Erythroblast (primary cell): ENCODE measurements around the gene GLDC.

Experiments used
- GATA1 ChIP-seq: IDR thresholded peaks from 2 replicates; pipeline ENCODE4 v1.6.1; 2011; ENCODE audit warnings: low read depth, mild to moderate bottlenecking, control low read depth, low read length, moderate library complexity
- POLR2A ChIP-seq: IDR thresholded peaks from 2 replicates; pipeline ENCODE4 v1.6.1; 2011; ENCODE audit warnings: mild to moderate bottlenecking, low read length

- TF ChIP-seq POLR2A (no peak), GATA1 (no peak)
Measured at GRCh38 chr9:6614489-6614888, 31.0 kb downstream of the GLDC start.
